OCI-LY7 (cell line): ENCODE measurements around the gene TMEM255B. TPM values are rescaled to one million over a fixed set of nuclear protein-coding genes. Genes with fewer than 3 reads are reported as not detected.

Experiments used
- BruUV-seq: library from RNA; stranded (reverse); fragments of 400-500 nt; replicated peaks from 2 replicates; lab custom pipeline; 2021; lab: Mats Ljungman, UMichigan
- CTCF ChIA-PET: fragments of 300-600 bp; sonication (Branson Sonifier 250); formaldehyde crosslinking; loops from one replicate; lab custom pipeline; 2022; ENCODE audit warnings: antibody characterized with exemption; ENCODE audit not compliant: unreplicated experiment; lab: Charles Lee
- POLR2A ChIA-PET: fragments of 300-600 bp; sonication (Branson Sonifier 250); formaldehyde crosslinking; loops from one replicate; lab custom pipeline; 2022; ENCODE audit warnings: antibody characterized with exemption; lab: Charles Lee
- DNase-seq: peaks from one replicate; pipeline ENCODE4 v3.0.0-alpha.2; 2015; ENCODE audit warnings: low spot score
- H2AFZ ChIP-seq: fragments of 200-600 bp; sonication (generic), shearing (Covaris generic); 2 replicates; pipeline ENCODE4 v1.6.1; 2014; ENCODE audit warnings: mild to moderate bottlenecking, antibody characterized with exemption, low read length, moderate library complexity
- H3K27ac ChIP-seq: fragments of 200-600 bp; sonication (generic); 2 replicates; pipeline ENCODE4 v1.5.1; 2014; ENCODE audit warnings: mixed run types, low read depth, mild to moderate bottlenecking, moderate library complexity, low read length, inconsistent platforms; ENCODE audit not compliant: poor library complexity, severe bottlenecking
- H3K36me3 ChIP-seq: fragments of 200-600 bp; sonication (generic); 2 replicates; pipeline ENCODE4 v1.6.1; 2014; ENCODE audit warnings: mild to moderate bottlenecking, antibody characterized with exemption, low read length, moderate library complexity, mixed read lengths; ENCODE audit not compliant: insufficient read depth
- H3K4me1 ChIP-seq: fragments of 200-600 bp; sonication (generic); 2 replicates; pipeline ENCODE4 v1.5.1; 2014; ENCODE audit warnings: mild to moderate bottlenecking, low read length; ENCODE audit not compliant: insufficient read depth, poor library complexity, severe bottlenecking
- H3K4me2 ChIP-seq: fragments of 200-600 bp; sonication (generic); 2 replicates; pipeline ENCODE4 v1.6.1; 2014; ENCODE audit warnings: mild to moderate bottlenecking, low read length
- H3K4me3 ChIP-seq: fragments of 200-600 bp; sonication (generic); 2 replicates; pipeline ENCODE4 v1.5.1; 2014; ENCODE audit warnings: mild to moderate bottlenecking, low read depth, low read length; ENCODE audit not compliant: poor library complexity, severe bottlenecking
- H3K79me2 ChIP-seq: fragments of 200-600 bp; sonication (generic); 2 replicates; pipeline ENCODE4 v1.6.1; 2016; ENCODE audit warnings: low read depth, mild to moderate bottlenecking, low read length, moderate library complexity, mixed read lengths; ENCODE audit not compliant: insufficient read depth
- H3K9me2 ChIP-seq: fragments of 200-600 bp; sonication (generic); 2 replicates; pipeline ENCODE4 v1.6.1; 2016; ENCODE audit warnings: mild to moderate bottlenecking, low read length, mixed read lengths; ENCODE audit not compliant: insufficient read depth
- H3K9me3 ChIP-seq: fragments of 200-600 bp; sonication (generic); 2 replicates; pipeline ENCODE4 v1.6.1; 2014; ENCODE audit warnings: mild to moderate bottlenecking, mixed run types, low read length, mixed read lengths
- H4K20me1 ChIP-seq: fragments of 200-600 bp; sonication (generic); 2 replicates; pipeline ENCODE4 v1.6.1; 2014; ENCODE audit warnings: mild to moderate bottlenecking, antibody characterized with exemption, low read length, moderate library complexity, mixed read lengths; ENCODE audit not compliant: insufficient read depth
- CTCF ChIP-seq: fragments of 200-600 bp; sonication (generic); conservative IDR thresholded peaks from 2 replicates; pipeline ENCODE4 v1.5.1; 2014; ENCODE audit warnings: mild to moderate bottlenecking, antibody characterized with exemption, low read length, moderate library complexity, mixed read lengths
- EZH2phosphoT487 ChIP-seq: fragments of 200-600 bp; sonication (generic); IDR thresholded peaks from 2 replicates; pipeline ENCODE4 v1.6.1; 2018; ENCODE audit warnings: low read depth, borderline replicate concordance, mild to moderate bottlenecking, mixed run types, antibody characterized with exemption, low read length, moderate library complexity, mixed read lengths
- intact Hi-C: fragments of 100-400 bp; cut with micrococcal nuclease; formaldehyde crosslinking; loops from one replicate; pipeline ENCODE4 v1.10.0; 2022; ENCODE audit not compliant: unreplicated experiment
- total RNA-seq, 2 experiments: library from RNA; depleted of rRNA in 1 of 2; stranded (reverse); fragments of >200 nt in 1 of 2; shearing (Covaris generic) in 1 of 2; gene quantifications; 2 replicates each; pipeline ENCODE4 v1.2.3, GENCODE V29; 2014 to 2022

TMEM255B gene
- total RNA-seq, 2 experiments from 2014 or later: 2.6 to 6.8 TPM

GRCh38 chr13:113804703-113805430 is 45.8 kb downstream of the TMEM255B start:
- H2AFZ ChIP-seq: no peak overlapping the region
- H4K20me1 ChIP-seq: no peaks in the 10 kb centered on the region
- intact Hi-C loops: no loop called here
- no peak overlapping the region for H3K4me3 ChIP-seq
- POLR2A ChIA-PET: no interaction called here
- no peak for TF ChIP-seq EZH2phosphoT487
- no peak for TF ChIP-seq CTCF
- no peaks in the 10 kb centered on the region for H3K79me2 ChIP-seq
- no peak overlapping the region for H3K27ac ChIP-seq
- CTCF ChIA-PET: no interaction called here
- DNase-seq: no peak
- no TSS peak for BruUV-seq
- no peak overlapping the region for H3K4me2 ChIP-seq
- no peaks in the 10 kb centered on the region for H3K4me1 ChIP-seq
- H3K36me3 ChIP-seq: no peaks in the 10 kb centered on the region
- no peaks in the 10 kb centered on the region for H3K9me2 ChIP-seq
- no peaks in the 10 kb centered on the region for H3K9me3 ChIP-seq

- ChIA-PET CTCF (no interaction called here), POLR2A (no interaction called here)
- H3K4me3 ChIP-seq: no peak overlapping the region
- H2AFZ ChIP-seq: no peak overlapping the region
- H3K27ac ChIP-seq: no peak overlapping the region
- H3K36me3 ChIP-seq: no peaks in the 10 kb centered on the region
- DNase-seq: no peak
- no peaks in the 10 kb centered on the region for H3K79me2 ChIP-seq
- no peaks in the 10 kb centered on the region for H3K9me3 ChIP-seq
- no peaks in the 10 kb centered on the region for H3K9me2 ChIP-seq
- no peaks in the 10 kb centered on the region for H4K20me1 ChIP-seq
- intact Hi-C loops: no loop called here
- no TSS peak for BruUV-seq
- TF ChIP-seq EZH2phosphoT487 (no peak), CTCF (no peak)
- H3K4me2 ChIP-seq: no peak overlapping the region
- H3K4me1 ChIP-seq: no peaks in the 10 kb centered on the region
Observed at GRCh38 chr13:113805431-113806103, 46.5 kb downstream of the TMEM255B start.

GRCh38 chr13:113806104-113806471 is 47.1 kb downstream of the TMEM255B start:
- ChIA-PET POLR2A (no interaction called here), CTCF (no interaction called here)
- intact Hi-C loops: no loop called here
- no TSS peak for BruUV-seq
- Histone ChIP-seq H3K79me2 (no peaks in the 10 kb centered on the region), H2AFZ (no peak overlapping the region), H3K4me2 (no peak overlapping the region), H3K27ac (no peak overlapping the region), H4K20me1 (no peaks in the 10 kb centered on the region), H3K4me1 (no peaks in the 10 kb centered on the region), H3K9me2 (no peaks in the 10 kb centered on the region), H3K4me3 (no peak overlapping the region), H3K36me3 (no peaks in the 10 kb centered on the region), H3K9me3 (no peaks in the 10 kb centered on the region)
- no peak for DNase-seq
- no peak for TF ChIP-seq EZH2phosphoT487
- TF ChIP-seq CTCF: no peak
